ENCODE results near the gene NASP. TPM values are rescaled to one million over a fixed set of nuclear protein-coding genes. Genes with fewer than 3 reads are reported as not detected.

NASP gene
- total and polyA plus RNA-seq, 9 donors: 60.4 to 122 (median 83.0) TPM

- intact Hi-C loops (cut with DNase I): no loop called here
- no peak for TF ChIP-seq EP300 (IDR thresholded peaks at IDR 0.05)
- no peak for TF ChIP-seq CTCF (IDR thresholded peaks at IDR 0.05)
- TF ChIP-seq POLR2A (IDR thresholded peaks at IDR 0.05): no peak
- no peaks in the 10 kb centered on the region for H3K36me3 ChIP-seq
- no peaks in the 10 kb centered on the region for H3K4me1 ChIP-seq (ENCODE audit: insufficient read depth)
- no peak overlapping the region for H3K4me3 ChIP-seq
- no peak overlapping the region for H3K27ac ChIP-seq
- H3K9me3 ChIP-seq: no peaks in the 10 kb centered on the region
- WGBS, 3 donors: 93 to 96% (median 93%) methylated on average over 3 of the region's 3 CpGs
- H3K27me3 ChIP-seq: no peaks in the 10 kb centered on the region
- DNase-seq: no peak
Observed at GRCh38 chr1:45656573-45657226, 72.9 kb downstream of the NASP start.

- intact Hi-C loops (cut with DNase I): no loop called here
- H3K9me3 ChIP-seq: no peaks in the 10 kb centered on the region
- 74 to 80% (median 78%) methylated on average over 2 of the region's 2 CpGs for WGBS, 3 donors
- H3K27ac ChIP-seq: no peak overlapping the region
- H3K27me3 ChIP-seq: no peaks in the 10 kb centered on the region
- no peak overlapping the region for H3K4me3 ChIP-seq
- H3K36me3 ChIP-seq: no peaks in the 10 kb centered on the region
- no peaks in the 10 kb centered on the region for H3K4me1 ChIP-seq (ENCODE audit: insufficient read depth)
- no peak for DNase-seq
- TF ChIP-seq CTCF (IDR thresholded peaks at IDR 0.05) (no peak), POLR2A (IDR thresholded peaks at IDR 0.05) (no peak), EP300 (IDR thresholded peaks at IDR 0.05) (no peak)
Observed at GRCh38 chr1:45658171-45658570, 74.3 kb downstream of the NASP start.

GRCh38 chr1:45659222-45659621, 75.4 kb downstream of the NASP start:
- TF ChIP-seq POLR2A (IDR thresholded peaks at IDR 0.05): no peak
- TF ChIP-seq EP300 (IDR thresholded peaks at IDR 0.05): no peak
- TF ChIP-seq CTCF (IDR thresholded peaks at IDR 0.05): no peak
- Histone ChIP-seq H3K36me3 (no peaks in the 10 kb centered on the region), H3K4me3 (no peak overlapping the region), H3K9me3 (no peaks in the 10 kb centered on the region), H3K27ac (no peak overlapping the region), H3K27me3 (no peaks in the 10 kb centered on the region), H3K4me1 (ENCODE audit: insufficient read depth) (no peaks in the 10 kb centered on the region)
- intact Hi-C loops (cut with DNase I): no loop called here
- WGBS, 3 donors: 95 to 99% (median 99%) methylated on average over 2 of the region's 2 CpGs
- no peak for DNase-seq

- no peaks in the 10 kb centered on the region for H3K36me3 ChIP-seq
- no peaks in the 10 kb centered on the region for H3K27me3 ChIP-seq
- intact Hi-C loops (cut with DNase I): no loop called here
- TF ChIP-seq POLR2A (IDR thresholded peaks at IDR 0.05): no peak
- TF ChIP-seq EP300 (IDR thresholded peaks at IDR 0.05): no peak
- TF ChIP-seq CTCF (IDR thresholded peaks at IDR 0.05): no peak
- no peak overlapping the region for H3K27ac ChIP-seq
- 41 to 52% (median 45%) methylated on average over 2 of the region's 2 CpGs for WGBS, 3 donors
- no peak for DNase-seq
- H3K9me3 ChIP-seq: no peaks in the 10 kb centered on the region
- H3K4me1 ChIP-seq (ENCODE audit: insufficient read depth): no peaks in the 10 kb centered on the region
- no peak overlapping the region for H3K4me3 ChIP-seq
Observed at GRCh38 chr1:45660336-45660735, 76.5 kb downstream of the NASP start.

All from ovary (tissue), 9 donors.